HG02973 (cell line): ENCODE data around the gene ZG16B.

Source experiments
- ATAC-seq: cut with Tn5 transposase; IDR thresholded peaks from one replicate; pipeline ENCODE4 v1.9.1; 2021; ENCODE audit warnings: moderate library complexity; ENCODE audit not compliant: unreplicated experiment

ZG16B gene

DNA sequence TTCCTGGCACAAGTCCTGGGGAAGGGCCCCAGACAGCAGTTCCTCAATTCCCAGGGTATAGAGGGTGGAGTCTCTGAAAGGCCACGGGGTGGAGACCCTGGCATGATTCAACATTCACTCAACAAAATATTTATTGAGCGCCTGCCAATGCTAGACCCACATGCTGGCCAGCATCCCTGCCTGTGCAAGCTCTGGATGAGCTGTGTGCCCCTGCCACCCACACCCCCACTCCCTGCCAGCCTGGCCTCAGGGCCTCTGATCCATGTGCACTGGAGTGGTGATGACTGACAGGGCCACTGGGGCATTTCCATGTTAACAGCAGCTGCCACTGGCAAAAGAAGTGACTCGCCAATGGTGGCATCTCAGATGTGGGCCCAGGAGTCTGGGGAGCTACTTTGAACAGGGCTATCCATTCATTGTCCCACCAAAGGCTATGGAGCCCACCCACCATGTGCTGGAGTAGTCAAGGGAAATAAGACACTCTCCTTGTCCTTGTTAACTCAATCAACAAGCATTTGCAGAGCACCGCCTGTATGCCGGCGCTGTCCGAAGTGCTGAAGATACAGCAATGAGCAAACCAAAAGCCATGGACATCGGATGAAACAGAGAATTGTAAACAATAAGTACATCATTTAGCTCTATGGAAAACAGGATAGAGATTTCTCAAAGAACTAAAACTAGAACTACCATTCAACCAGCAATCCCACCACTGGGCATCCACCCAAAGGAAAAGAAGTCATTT, 30.9 kb downstream of the ZG16B start:
- no peak for ATAC-seq

DNA sequence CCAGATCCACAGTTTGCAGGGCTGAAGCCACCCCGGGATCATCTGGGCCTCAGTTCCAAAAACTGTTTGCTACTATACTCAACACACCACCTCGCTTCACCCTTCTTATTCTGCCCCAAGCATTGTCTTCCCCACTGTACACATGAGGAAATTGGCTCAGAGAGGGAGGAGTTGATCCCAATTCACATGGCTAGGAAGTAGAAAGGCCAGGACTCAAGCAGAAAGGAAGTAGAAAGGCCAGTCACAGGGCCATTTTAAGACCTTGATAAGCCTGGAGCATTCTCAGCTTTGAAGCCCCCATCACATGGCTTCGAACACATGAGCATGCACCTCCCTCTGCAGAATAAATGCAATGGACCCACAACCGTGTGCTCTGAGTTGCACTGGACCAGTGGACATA, 35.5 kb downstream of the ZG16B start:
- no peak for ATAC-seq

- ATAC-seq, result no peak
These were observed 36.3 kb downstream of the ZG16B start for GRCh38 chr16:2866431-2866830.

DNA sequence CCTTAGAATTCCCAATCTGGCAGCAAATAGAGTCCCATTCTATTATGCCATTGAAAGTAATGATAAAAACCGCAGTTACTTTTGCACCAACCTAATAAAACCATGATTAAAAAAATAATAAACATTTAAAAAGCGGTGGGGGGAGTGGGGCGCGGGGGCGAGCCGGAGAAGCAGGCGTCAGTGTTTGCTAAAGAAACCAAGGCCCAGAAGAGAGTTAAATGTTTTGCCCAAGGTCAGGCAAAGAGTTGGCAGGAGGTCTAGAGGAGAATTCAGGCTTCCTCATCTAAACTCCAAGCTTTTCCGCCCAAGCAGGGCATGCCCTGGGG, 37.5 kb downstream of the ZG16B start:
- no peak for ATAC-seq

GRCh38 chr16:2867987-2868789, 38.1 kb downstream of the ZG16B start:
- ATAC-seq, result peak; percentile 75

- ATAC-seq, result no peak
These were observed 41.8 kb downstream of the ZG16B start for GRCh38 chr16:2871926-2872325.

- ATAC-seq, result no peak
These were observed 44.2 kb downstream of the ZG16B start for GRCh38 chr16:2874032-2874911.

DNA sequence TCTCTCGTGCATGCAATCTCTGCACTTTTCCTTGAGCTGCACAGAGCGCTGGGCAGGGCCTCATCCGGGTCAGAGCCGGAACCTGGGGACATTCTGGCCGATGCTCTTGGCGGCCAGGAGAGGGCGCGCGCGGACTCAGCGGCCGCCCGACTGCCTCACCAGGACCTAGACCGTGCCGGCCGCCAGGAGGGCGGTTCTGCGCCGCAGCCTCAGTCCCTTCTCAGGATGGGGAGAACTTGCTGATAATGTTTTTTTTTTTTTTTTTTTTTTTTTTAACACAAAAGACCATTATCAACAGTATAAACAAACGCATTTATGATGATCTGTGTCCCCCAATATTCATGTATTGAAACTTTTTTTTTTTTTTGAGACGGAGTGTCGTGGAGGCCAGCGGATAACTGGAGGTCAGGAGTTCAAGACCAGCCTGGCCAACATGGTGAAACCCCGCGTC, 44.8 kb downstream of the ZG16B start:
- peak; percentile 71 for ATAC-seq

- ATAC-seq, result no peak
These were observed 49.9 kb downstream of the ZG16B start for GRCh38 chr16:2879854-2880508.
